BE2C (cell line): ENCODE measurements around the gene SDR9C7.
"Not testable (repeated sequence)": the region's sequence is repeated elsewhere in the genome, so short reads cannot be mapped to it uniquely, and the experiment has no call there.

Source experiments
- DNase-seq: peaks from one replicate; pipeline ENCODE4 v3.0.0-alpha.2; 2020
- H3K27me3 ChIP-seq: fragments of 250-450 bp; sonication (Bioruptor Pico); 2 replicates; pipeline ENCODE4 v1.5.1; 2020; ENCODE audit warnings: mild to moderate bottlenecking
- H3K36me3 ChIP-seq: fragments of 250-450 bp; sonication (Bioruptor Pico); 2 replicates; pipeline ENCODE4 v1.5.1; 2020; ENCODE audit warnings: mild to moderate bottlenecking
- H3K4me1 ChIP-seq: fragments of 250-450 bp; sonication (Bioruptor Pico); 2 replicates; pipeline ENCODE4 v1.5.1; 2020
- H3K4me3 ChIP-seq: 2 replicates; pipeline ENCODE4 v1.5.1; 2011; ENCODE audit warnings: low read depth, low read length
- H3K9me3 ChIP-seq: fragments of 250-450 bp; sonication (Bioruptor Pico); 2 replicates; pipeline ENCODE4 v1.5.1; 2020
- CTCF ChIP-seq: IDR thresholded peaks from 2 replicates; pipeline ENCODE4 v1.5.1; 2012; ENCODE audit warnings: mild to moderate bottlenecking, low read depth, low read length

Gene SDR9C7

GRCh38 chr12:56908136-56908535, 26.1 kb downstream of the SDR9C7 start:
- H3K4me1 ChIP-seq: no peaks in the 10 kb centered on the region
- no peaks in the 10 kb centered on the region for H3K9me3 ChIP-seq
- H3K27me3 ChIP-seq: no peaks in the 10 kb centered on the region
- no peak overlapping the region for H3K4me3 ChIP-seq
- no peak for TF ChIP-seq CTCF
- H3K36me3 ChIP-seq: no peaks in the 10 kb centered on the region
- no peak for DNase-seq

- DNase-seq: no peak
- Histone ChIP-seq H3K36me3 (no peaks in the 10 kb centered on the region), H3K4me1 (no peaks in the 10 kb centered on the region), H3K9me3 (no peaks in the 10 kb centered on the region), H3K4me3 (no peak overlapping the region), H3K27me3 (no peaks in the 10 kb centered on the region)
- TF ChIP-seq CTCF: no peak
These were observed 28.4 kb downstream of the SDR9C7 start for GRCh38 chr12:56905852-56906251.

GRCh38 chr12:56903374-56903773, 30.8 kb downstream of the SDR9C7 start:
- TF ChIP-seq CTCF: no peak

GRCh38 chr12:56901313-56901712, 32.9 kb downstream of the SDR9C7 start:
- H3K27me3 ChIP-seq, H3K9me3 ChIP-seq, H3K36me3 ChIP-seq, H3K4me1 ChIP-seq, H3K4me3 ChIP-seq, DNase-seq: not testable (repeated sequence)

More at GRCh38 chr12:56903374-56903773, 30.8 kb downstream of the SDR9C7 start:
- Histone ChIP-seq H3K36me3 (no peaks in the 10 kb centered on the region), H3K9me3 (no peaks in the 10 kb centered on the region), H3K4me1 (no peaks in the 10 kb centered on the region), H3K4me3 (no peak overlapping the region), H3K27me3 (no peaks in the 10 kb centered on the region)
- no peak for DNase-seq

GRCh38 chr12:56900583-56900982, 33.6 kb downstream of the SDR9C7 start:
- Histone ChIP-seq H3K36me3 (no peaks in the 10 kb centered on the region), H3K9me3 (no peaks in the 10 kb centered on the region), H3K4me3 (no peak overlapping the region), H3K4me1 (no peaks in the 10 kb centered on the region), H3K27me3 (no peaks in the 10 kb centered on the region)
- TF ChIP-seq CTCF: no peak
- DNase-seq: no peak

- Histone ChIP-seq H3K27me3 (no peaks in the 10 kb centered on the region), H3K36me3 (no peaks in the 10 kb centered on the region), H3K4me3 (no peak overlapping the region), H3K9me3 (no peaks in the 10 kb centered on the region), H3K4me1 (no peaks in the 10 kb centered on the region)
- DNase-seq: no peak
- no peak for TF ChIP-seq CTCF
These were observed 35.3 kb downstream of the SDR9C7 start for GRCh38 chr12:56898938-56899337.

- H3K4me3 ChIP-seq: no peak overlapping the region
- H3K27me3 ChIP-seq: no peaks in the 10 kb centered on the region
- no peak for TF ChIP-seq CTCF
- H3K4me1 ChIP-seq: no peaks in the 10 kb centered on the region
- H3K36me3 ChIP-seq: no peaks in the 10 kb centered on the region
- DNase-seq: no peak
- no peaks in the 10 kb centered on the region for H3K9me3 ChIP-seq
These were observed 36.3 kb downstream of the SDR9C7 start for GRCh38 chr12:56897844-56898361.
